HepG2 (cell line): ENCODE measurements around the gene H1-8. TPM values are rescaled to one million over a fixed set of nuclear protein-coding genes. Genes with fewer than 3 reads are reported as not detected.

Experiments
- ATAC-seq: fragments of 200-7000 bp; cut with Tn5 transposase; 3 replicates; pipeline ENCODE4 v1.9.1; 2020; ENCODE audit warnings: mild to moderate bottlenecking, moderate library complexity
- BruUV-seq: library from RNA; stranded (reverse); fragments of 400-500 nt; replicated peaks from 2 replicates; lab custom pipeline; 2021; lab: Mats Ljungman, UMichigan
- CTCF ChIA-PET: fragments of 300-600 bp; formaldehyde crosslinking; extraction: SDS; loops from one replicate; lab custom pipeline; 2021; ENCODE audit warnings: low total read pairs, inconsistent platforms, low intra/inter-chr PET ratio; lab: Yijun Ruan, JAX
- POLR2A ChIA-PET: fragments of 350-600 bp; sonication (Branson Sonifier 250); formaldehyde crosslinking; loops from one replicate; lab custom pipeline; 2020; ENCODE audit warnings: antibody characterized with exemption, inconsistent platforms; lab: Yijun Ruan, JAX
- DNase-seq: peaks from one replicate; pipeline ENCODE4 v3.0.0-alpha.2; 2015; ENCODE audit warnings: low spot score
- FAIRE-seq: peaks from 3 replicates; lab custom pipeline; 2011; peaks lifted over from hg19 to GRCh38; lab: Jason Lieb, UNC
- H2AFZ ChIP-seq: one replicate; pipeline ENCODE4 v1.6.1; 2011; ENCODE audit warnings: low read length, inconsistent platforms
- H3K27ac ChIP-seq: fragments of 300-600 bp; 3 replicates; pipeline ENCODE4 v1.8.0; 2011; ENCODE audit warnings: mixed run types, mild to moderate bottlenecking, mixed read lengths, low read length, inconsistent platforms; ENCODE audit not compliant: insufficient read depth; ENCODE audit errors: extremely low read length
- H3K27me3 ChIP-seq, 2 experiments: fragments of 200-600 bp in 1 of 2; 2 replicates in 1 of 2; 3 replicates in 1 of 2; pipeline versions ENCODE4 v1.6.0 to v1.8.0; 2011; ENCODE audit warnings: low read length in 2 of 2, mild to moderate bottlenecking in 2 of 2, moderate library complexity in 2 of 2, inconsistent platforms in 1 of 2; ENCODE audit not compliant: insufficient read depth in 2 of 2, control insufficient read depth in 1 of 2
- H3K36me3 ChIP-seq, 2 experiments: fragments of 200-600 bp in 1 of 2; replicated peaks in 1 of 2; 2 replicates in 1 of 2; 3 replicates in 1 of 2; pipeline versions ENCODE4 v1.5.1 to v1.8.0; 2011; ENCODE audit warnings: low read length in 2 of 2, inconsistent platforms in 1 of 2; ENCODE audit not compliant: insufficient read depth in 2 of 2, control insufficient read depth in 1 of 2
- H3K4me1 ChIP-seq: 2 replicates; pipeline ENCODE4 v1.5.1; 2012; ENCODE audit warnings: low read length, inconsistent platforms; ENCODE audit not compliant: insufficient read depth
- H3K4me2 ChIP-seq: 2 replicates; pipeline ENCODE4 v1.6.0; 2011; ENCODE audit warnings: low read depth, low read length, inconsistent platforms
- H3K4me3 ChIP-seq, 3 experiments: fragments of 200-600 bp in 1 of 3; sonication (generic), shearing (Covaris generic) in 1 of 3; replicated peaks in 1 of 3; 2 replicates each; pipeline ENCODE4 v1.5.1; 2011 to 2016; ENCODE audit warnings: low read length in 3 of 3, inconsistent platforms in 2 of 3, low read depth in 2 of 3, mild to moderate bottlenecking in 2 of 3, control low read depth in 1 of 3, mixed read lengths in 1 of 3; ENCODE audit not compliant: insufficient read depth in 1 of 3
- H3K79me2 ChIP-seq: one replicate; pipeline ENCODE4 v1.6.1; 2011; ENCODE audit warnings: low read length, inconsistent platforms; ENCODE audit not compliant: insufficient read depth
- H3K9ac ChIP-seq: 2 replicates; pipeline ENCODE4 v1.6.0; 2011; ENCODE audit warnings: mild to moderate bottlenecking, low read depth, low read length, inconsistent platforms; ENCODE audit not compliant: insufficient read depth
- H3K9me3 ChIP-seq: 2 replicates; pipeline ENCODE4 v1.5.1; 2012; ENCODE audit warnings: mild to moderate bottlenecking, low read length
- H4K20me1 ChIP-seq: 2 replicates; pipeline ENCODE4 v1.6.0; 2011; ENCODE audit warnings: inconsistent platforms, mild to moderate bottlenecking, low read length, moderate library complexity; ENCODE audit not compliant: insufficient read depth
- CEBPG ChIP-seq: IDR thresholded peaks from 2 replicates; pipeline ENCODE4 v1.6.1; 2016
- MAX ChIP-seq: IDR thresholded peaks from 2 replicates; pipeline ENCODE4 v1.6.1; 2012; ENCODE audit warnings: inconsistent platforms
- TBX3 ChIP-seq: fragments of 450-650 bp; IDR thresholded peaks from 2 replicates; pipeline ENCODE4 v1.6.1; 2017; ENCODE audit warnings: antibody characterized with exemption, mild to moderate bottlenecking, inconsistent platforms, borderline replicate concordance
- ZNF367 ChIP-seq: sonication (generic); formaldehyde crosslinking; IDR thresholded peaks from 2 replicates; pipeline ENCODE4 v1.4.0; 2020; ENCODE audit warnings: missing genetic modification reagents, borderline replicate concordance
- ZNF646 ChIP-seq: sonication (generic); formaldehyde crosslinking; IDR thresholded peaks from 2 replicates; pipeline ENCODE4 v1.9.0; 2021; ENCODE audit warnings: mild to moderate bottlenecking, missing genetic modification reagents
- ZNF674 ChIP-seq: sonication (generic); formaldehyde crosslinking; IDR thresholded peaks from 2 replicates; pipeline ENCODE4 v1.5.0; 2020; ENCODE audit warnings: low read depth, mild to moderate bottlenecking, missing genetic modification reagents
- WGBS: methylation state at CpG from one replicate; pipeline ENCODE4 v1.1.6; 2017; ENCODE audit warnings: low lambda C conversion rate; 5-methylcytosine and 5-hydroxymethylcytosine counted together
- in situ Hi-C: cut with HindIII; loops from 2 replicates; pipeline ENCODE4 v1.10.0; 2017; ENCODE audit warnings: low pct_unique_long_range_greater_than_20kb; ENCODE audit not compliant: extremely low pct_ligation_motif_present
- intact Hi-C: fragments of 100-400 bp; cut with micrococcal nuclease; formaldehyde crosslinking; loops from one replicate; pipeline ENCODE4 v1.10.0; 2022; ENCODE audit not compliant: unreplicated experiment
- polyA plus RNA-seq, 8 experiments: library from polyadenylated mRNA; depleted of rRNA in 3 of 8; stranded (reverse) in 7 of 8; unstranded in 1 of 8; fragments of >200 nt; fragmentation: Illumina TruSeq in 4 of 8; extraction: Trizol in 4 of 8; gene quantifications; 2 replicates each; pipeline versions ENCODE4 v1.2.1 to v1.2.3, GENCODE V29; 2011 to 2016; ENCODE audit warnings: low read depth in 4 of 8, missing spikeins in 1 of 8, mixed read lengths in 1 of 8; ENCODE audit not compliant: insufficient read depth in 1 of 8
- total RNA-seq, 5 experiments: library from RNA; depleted of rRNA; stranded (reverse); fragments of >200 nt; fragmentation: Illumina TruSeq; extraction: Trizol; gene quantifications; 2 replicates each; pipeline ENCODE4 v1.2.3, GENCODE V29; 2016; ENCODE audit warnings: low read depth in 1 of 5
- TF ChIP-seq, protein P1 (sequence below): sonication (generic); formaldehyde crosslinking; IDR thresholded peaks from 2 replicates; pipeline ENCODE4 v1.4.0; 2020; ENCODE audit warnings: missing genetic modification reagents

H1-8 gene
- total and polyA plus RNA-seq, 2 of the 13 experiments (the other 11 are each of a cell fraction or from before 2014, with no cell fraction given): 0.08 TPM; not detected in 1

DNA sequence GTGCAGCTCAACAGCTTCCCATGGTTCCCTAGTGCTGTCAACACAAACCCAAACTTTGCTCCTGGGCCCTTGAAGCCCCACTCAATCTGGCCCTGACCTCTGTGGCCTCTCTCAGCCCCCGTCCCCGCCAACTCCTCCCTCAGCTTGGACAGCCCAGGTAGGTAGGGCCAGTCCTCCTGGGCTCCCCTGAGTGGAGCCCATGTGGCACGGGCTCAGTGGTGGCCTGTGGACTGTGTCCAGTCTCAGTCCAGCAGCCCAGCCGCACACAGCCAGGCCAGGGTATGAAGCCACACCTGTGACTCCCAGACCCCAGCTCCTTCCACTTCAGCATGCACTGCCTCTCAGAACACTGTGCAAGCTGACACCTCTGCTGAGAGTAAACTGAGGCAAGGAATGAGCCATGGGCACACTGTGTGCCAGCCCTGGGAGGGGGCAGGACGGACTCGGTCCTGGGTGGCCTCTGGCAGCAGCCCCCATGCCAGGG is 52.0 kb downstream of the H1-8 start:
- H3K9me3 ChIP-seq: no peaks in the 10 kb centered on the region
- H4K20me1 ChIP-seq: no peaks in the 10 kb centered on the region; the same call in 1 of the 2 replicates
- peak; percentile 76 for DNase-seq
- H3K36me3 ChIP-seq: peaks cover 3 to 5% of the 10 kb centered on the region in 2 experiments; a peak in 4 of 5 replicates
- intact Hi-C loops: loop anchor here (1.0 kb wide), 2 partner anchors 17 to 105 kb away; no protein-coding TSS in a partner anchor
- peak; percentile 53 for ATAC-seq
- in situ Hi-C loops: no loop called here
- H3K27me3 ChIP-seq: no peaks in the 10 kb centered on the region
- no peak overlapping the region for H2AFZ ChIP-seq
- H3K9ac ChIP-seq: peak overlapping the region; percentile 73
- WGBS: 31% methylated on average over 5 of the region's 6 CpGs
- H3K79me2 ChIP-seq: peaks cover 70% of the 10 kb centered on the region
- ChIA-PET CTCF (no interaction called here), POLR2A (interaction anchor here (0.6 to 5.7 kb wide), 11 partner anchors 11 to 206 kb away, joined by 3 to 107 read pairs (median 15); partner anchors contain the start of gene PLXND1)
- H3K4me3 ChIP-seq: peak overlapping the region in 2 of 3 experiments; percentile 7 to 70; a peak in 3 of 6 replicates
- peak; percentile 77 for FAIRE-seq
- peak overlapping the region; percentile 94 for H3K27ac ChIP-seq
- peaks cover 87% of the 10 kb centered on the region for H3K4me1 ChIP-seq
- BruUV-seq: no TSS peak
- H3K4me2 ChIP-seq: peak overlapping the region; percentile 85
- TF ChIP-seq ZNF674 (CRISPR knock-in tag): no peak
- no peak; the same call in 1 of the 2 replicates for TF ChIP-seq ZNF646
- peak; percentile 51; the same call in 1 of the 2 replicates for TF ChIP-seq CEBPG (CRISPR knock-in tag)
- 0 out of 2 replicates have a peak, but pooled peaks have one; percentile 45 for TF ChIP-seq ZNF367 (CRISPR knock-in tag)
- no peak for TF ChIP-seq TBX3
- TF ChIP-seq, protein P1, sequence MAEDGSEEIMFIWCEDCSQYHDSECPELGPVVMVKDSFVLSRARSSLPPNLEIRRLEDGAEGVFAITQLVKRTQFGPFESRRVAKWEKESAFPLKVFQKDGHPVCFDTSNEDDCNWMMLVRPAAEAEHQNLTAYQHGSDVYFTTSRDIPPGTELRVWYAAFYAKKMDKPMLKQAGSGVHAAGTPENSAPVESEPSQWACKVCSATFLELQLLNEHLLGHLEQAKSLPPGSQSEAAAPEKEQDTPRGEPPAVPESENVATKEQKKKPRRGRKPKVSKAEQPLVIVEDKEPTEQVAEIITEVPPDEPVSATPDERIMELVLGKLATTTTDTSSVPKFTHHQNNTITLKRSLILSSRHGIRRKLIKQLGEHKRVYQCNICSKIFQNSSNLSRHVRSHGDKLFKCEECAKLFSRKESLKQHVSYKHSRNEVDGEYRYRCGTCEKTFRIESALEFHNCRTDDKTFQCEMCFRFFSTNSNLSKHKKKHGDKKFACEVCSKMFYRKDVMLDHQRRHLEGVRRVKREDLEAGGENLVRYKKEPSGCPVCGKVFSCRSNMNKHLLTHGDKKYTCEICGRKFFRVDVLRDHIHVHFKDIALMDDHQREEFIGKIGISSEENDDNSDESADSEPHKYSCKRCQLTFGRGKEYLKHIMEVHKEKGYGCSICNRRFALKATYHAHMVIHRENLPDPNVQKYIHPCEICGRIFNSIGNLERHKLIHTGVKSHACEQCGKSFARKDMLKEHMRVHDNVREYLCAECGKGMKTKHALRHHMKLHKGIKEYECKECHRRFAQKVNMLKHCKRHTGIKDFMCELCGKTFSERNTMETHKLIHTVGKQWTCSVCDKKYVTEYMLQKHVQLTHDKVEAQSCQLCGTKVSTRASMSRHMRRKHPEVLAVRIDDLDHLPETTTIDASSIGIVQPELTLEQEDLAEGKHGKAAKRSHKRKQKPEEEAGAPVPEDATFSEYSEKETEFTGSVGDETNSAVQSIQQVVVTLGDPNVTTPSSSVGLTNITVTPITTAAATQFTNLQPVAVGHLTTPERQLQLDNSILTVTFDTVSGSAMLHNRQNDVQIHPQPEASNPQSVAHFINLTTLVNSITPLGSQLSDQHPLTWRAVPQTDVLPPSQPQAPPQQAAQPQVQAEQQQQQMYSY (CRISPR knock-in tag): peak; percentile 36; the same call in 1 of the 2 replicates
- TF ChIP-seq MAX: peak; percentile 56
